ENCODE results near the gene TUBA1A.
"Not testable (repeated sequence)": the region's sequence is repeated elsewhere in the genome, so short reads cannot be mapped to it uniquely, and the experiment has no call there.

Gene TUBA1A

DNA sequence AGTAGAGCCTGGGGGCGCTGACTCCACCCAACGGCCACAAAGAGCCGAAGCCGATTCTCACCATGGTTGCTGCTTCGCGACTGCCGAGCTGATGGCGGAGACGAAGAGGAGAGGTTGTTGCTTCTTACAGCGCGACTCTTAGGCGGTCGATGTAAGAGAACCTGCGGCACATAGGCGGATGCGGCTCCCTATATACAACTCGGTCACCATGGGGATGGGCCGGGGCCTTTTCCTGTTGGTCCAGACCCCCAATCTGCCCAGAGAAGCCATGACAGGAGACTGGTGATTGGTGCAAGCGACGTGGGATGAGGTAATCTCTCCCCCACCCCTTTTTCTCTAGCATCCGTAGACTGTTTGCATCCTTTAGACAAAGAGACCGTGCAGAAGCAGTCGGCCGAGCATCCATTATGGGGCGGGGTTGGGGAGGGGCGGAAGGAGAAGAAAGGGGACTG, at the start of gene TUBA1A:
Gene TUBA1A, minus strand, starts transcription at position 165 of the 452 bp plus-strand sequence. Its CDS starts 101 bp downstream, at position 64.
- DNase-seq (ENCODE audit: low read depth in 2 of 2) = peak; percentile 81 to 90

DNA sequence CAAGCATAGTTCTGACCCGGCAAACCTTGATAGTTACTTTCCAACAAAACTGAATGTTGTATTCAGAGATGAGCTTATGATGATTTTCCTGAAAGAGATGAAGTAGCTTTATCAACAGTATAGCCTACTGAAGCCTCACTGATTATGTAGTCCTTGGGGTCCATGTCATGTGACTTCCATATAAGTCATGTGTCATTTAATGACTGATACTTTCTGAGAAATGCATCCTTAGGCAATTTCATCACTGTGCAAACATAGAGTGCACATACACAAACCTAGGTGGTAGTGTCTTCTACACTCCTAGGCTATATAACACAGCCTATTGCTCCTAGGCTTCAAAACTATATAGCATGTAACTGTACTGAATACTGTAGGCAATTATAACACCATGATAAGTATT, 47.5 kb upstream of the TUBA1A start:
- DNase-seq (ENCODE audit: low read depth in 2 of 2) = no peak

DNA sequence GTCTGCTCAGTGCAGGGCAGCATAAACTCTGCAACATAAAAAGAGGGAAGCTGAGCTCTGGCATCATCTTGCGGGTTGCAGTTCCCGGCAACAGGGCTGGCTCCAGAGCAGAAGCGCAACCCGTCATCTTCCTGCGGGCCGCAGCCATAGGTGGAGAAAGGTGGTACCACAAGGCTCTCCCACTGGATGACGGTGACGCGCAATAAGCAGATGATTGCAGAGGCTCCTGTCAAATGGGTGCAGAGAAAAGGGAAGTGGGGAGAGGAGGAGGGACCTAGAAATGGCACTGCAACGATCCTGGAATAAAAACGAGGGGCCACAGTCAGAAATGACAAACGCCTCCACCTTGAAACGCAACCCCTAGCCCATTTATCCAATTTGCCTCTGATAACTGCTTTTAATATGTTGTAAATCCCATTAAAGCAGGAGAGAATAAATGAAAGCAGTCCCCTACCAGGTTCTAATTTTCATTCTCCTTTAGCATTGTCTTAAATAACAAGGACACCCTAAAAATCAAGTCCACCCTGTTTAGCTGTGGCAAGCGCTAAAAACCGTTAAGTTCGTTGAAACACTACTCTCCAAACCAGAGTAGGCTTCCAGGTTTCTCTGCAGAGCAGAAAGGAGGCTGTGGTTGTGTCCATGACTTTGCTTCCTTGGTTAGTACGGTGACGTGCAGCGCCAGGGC, 45.1 kb upstream of the TUBA1A start:
- DNase-seq (ENCODE audit: low read depth in 2 of 2) = no peak

DNA sequence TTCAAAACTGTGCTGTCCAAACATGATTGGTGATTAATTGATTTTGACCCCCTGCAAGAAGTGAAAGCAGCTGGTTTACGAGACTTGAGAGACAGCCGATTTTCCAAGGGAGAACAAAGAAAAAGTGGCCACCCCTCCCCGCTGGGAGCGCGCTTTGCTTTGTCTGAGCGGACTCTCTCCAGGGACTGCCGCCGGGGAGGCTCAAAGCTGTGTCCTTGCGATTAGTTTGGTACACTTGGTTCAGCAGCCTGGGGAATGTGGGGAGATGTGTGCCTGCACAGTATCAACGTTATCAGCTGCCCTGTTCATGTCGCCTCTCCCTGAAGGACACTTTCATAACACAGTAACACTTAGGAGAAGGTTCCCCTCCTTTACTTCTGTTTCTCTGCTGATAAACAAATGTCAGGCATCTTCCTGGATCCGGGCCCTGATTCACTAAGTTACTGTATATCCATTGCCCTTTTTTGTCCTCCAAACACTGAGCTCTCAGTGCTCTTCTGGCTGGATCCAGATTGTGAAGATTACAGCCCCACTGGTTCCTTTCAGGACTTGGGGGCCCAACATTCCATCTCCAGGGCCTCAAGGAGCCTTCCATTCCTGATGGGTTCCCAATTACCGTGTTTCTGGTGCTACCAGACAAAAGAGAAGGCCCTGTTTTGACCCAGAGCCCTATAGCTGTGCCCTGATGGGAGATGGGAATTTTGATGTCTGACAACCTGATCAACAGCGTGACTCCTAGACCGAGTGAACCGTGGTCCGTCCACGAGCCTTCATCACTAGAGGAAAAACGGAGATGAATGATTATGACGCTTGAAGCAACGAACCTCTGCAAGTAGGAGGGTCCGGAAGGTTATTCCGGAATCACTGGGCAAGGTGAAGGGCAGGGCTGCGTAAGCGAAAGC, 44.3 kb upstream of the TUBA1A start:
- DNase-seq (ENCODE audit: low read depth in 2 of 2) = no peak

DNA sequence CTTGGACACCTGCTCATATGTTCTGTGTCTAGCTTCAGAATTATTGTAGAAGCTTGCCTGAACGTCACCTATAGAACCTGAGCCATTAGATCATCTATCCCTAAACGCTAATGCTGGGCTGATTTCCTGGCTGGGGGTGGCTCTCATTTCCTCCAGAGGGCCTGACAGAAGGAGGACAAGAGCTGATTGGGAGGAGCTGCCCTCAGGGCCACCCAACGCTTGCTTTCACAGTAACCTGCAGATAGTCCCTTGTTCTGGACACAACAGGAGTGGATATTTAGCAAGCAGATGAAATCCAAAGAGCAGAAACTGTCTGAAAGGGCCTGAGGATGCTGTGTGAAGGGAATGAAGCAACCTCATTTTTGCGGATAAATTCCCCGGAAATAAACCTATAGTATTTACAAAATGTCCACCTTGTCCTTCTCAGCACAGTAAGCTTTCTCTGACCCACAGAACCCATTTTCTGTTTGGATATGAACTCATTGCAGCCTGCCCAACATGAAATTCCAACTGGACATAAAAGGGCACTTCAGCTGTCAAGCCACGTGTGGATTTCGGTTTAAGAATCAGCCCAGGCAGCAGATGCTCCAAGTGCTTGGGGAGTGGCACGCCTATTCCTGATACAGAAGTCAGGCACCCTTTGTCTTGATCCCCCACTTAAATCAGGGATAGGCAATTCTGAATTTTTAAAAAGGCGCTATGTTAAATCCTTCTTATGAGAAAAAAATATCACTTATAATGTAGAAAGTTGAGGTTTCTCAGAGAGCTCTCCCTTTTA, 43.2 kb upstream of the TUBA1A start:
- DNase-seq (ENCODE audit: low read depth in 2 of 2) = no peak

DNA sequence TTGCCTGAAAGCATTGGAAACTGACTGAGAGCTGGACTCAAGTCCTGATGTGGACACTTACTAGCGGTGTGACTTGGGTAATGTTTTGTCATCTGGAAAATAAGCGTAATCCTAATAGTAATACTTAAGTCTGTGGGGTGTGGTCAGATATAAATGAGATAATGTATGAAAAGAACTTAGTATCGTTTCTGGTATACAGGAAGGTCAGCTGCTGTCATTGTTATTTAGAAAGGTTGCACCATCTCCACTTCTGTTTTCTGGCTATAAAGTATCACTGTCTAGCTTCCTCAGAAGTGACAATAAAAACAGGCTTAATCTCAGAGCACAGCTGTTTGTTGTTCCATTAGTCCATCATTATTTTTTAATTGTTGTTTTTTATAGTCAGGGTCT, 41.9 kb upstream of the TUBA1A start:
- no peak for DNase-seq (ENCODE audit: low read depth in 2 of 2)

DNA sequence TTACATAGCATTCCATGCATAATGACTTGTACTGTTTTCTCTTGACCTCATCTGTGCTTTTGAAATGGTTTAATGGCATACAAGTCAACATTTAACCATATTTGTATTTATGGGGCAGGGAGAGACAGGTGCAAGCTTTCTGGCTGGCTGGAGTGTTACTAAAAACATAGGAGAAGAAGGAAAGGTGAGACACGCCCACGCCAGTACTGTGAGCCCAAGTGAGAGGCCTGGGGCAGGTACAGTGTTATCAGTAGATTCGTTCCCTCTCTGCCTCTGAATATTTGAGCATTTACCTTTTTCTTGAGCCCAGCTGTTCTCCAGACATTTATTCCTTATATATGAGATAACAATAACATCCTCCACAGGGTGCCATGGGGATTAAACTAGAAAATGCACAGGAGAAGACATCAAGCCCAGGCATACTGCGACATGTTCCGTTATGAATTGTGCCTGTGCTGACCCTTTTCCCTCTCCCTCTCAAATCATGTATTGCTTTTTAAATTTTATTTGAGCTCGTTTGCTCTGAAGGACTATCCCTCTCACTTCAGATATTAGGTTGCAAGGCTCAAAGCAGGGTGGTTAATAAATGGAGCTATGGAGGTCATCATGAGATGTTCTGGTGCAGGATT, 41.4 kb upstream of the TUBA1A start:
- DNase-seq (ENCODE audit: low read depth in 2 of 2) = no peak

DNA sequence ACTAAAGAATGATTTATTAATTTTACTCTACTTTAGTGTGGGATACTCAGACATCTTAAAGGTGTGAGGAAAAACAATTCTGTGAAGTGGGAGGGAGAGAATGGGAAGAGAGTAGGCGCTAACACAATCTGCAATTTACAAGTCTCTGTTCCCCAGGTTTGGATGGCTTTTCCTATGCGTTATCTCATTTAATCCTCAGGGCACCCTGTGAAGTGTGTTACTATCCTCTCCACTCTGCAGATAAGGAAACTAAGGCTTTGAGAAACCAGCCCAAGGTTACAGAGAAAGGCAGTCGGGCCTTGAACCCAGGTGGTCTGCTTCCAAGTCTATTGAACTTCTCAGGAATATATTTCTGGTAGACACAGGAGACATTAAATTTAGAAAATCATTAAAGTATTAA, 39.8 kb upstream of the TUBA1A start:
- DNase-seq (ENCODE audit: low read depth in 2 of 2) = no peak

DNA sequence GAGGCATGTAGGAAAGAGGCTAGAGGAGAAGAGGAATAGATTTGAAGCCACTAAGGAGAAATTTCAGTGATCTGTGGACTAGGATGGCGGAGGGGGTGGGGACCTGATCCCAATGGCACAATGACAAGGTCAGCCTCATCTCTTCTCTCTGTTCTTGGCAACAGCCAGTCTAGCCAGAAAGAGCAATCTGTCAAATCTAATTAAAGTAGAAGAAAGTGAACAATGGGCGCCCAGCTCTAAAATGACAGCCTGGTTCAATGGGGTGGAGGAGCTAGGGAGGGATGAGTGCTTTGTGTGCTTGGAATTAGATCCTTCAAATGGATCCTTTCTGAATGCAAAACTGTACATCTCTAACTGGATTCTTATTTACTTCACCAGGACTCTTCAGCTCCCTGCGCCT, 38.8 kb upstream of the TUBA1A start:
- no peak for DNase-seq (ENCODE audit: low read depth in 2 of 2)

DNA sequence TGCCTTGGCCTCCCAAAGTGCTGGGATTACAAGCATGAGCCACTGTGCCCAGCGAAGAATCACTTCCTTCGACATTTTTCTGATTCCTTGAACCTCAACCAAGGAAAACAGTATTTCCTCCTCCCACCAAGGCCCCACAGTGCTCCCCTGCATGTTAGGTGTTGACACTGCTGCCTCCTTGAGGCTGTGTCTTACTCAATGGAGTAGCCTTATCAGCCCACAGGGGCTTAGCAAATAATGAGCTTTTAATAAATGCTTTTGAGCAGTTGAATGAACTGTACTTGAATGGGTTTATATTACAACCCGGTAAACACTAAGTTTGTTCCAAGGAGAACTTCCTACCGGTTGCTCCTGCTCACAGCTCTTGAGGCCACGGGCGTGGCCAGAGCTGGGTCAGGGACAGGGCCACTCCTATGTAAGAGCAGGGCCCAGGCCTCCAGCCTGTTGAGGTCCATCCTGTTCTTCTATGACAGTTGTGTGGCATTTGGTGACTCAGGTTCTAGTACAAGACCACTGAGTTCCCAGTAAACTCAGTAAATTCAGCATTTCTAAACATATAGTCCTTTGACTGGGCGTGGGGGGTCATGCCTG, 36.8 kb upstream of the TUBA1A start:
- DNase-seq (ENCODE audit: low read depth in 2 of 2) = no peak

DNA sequence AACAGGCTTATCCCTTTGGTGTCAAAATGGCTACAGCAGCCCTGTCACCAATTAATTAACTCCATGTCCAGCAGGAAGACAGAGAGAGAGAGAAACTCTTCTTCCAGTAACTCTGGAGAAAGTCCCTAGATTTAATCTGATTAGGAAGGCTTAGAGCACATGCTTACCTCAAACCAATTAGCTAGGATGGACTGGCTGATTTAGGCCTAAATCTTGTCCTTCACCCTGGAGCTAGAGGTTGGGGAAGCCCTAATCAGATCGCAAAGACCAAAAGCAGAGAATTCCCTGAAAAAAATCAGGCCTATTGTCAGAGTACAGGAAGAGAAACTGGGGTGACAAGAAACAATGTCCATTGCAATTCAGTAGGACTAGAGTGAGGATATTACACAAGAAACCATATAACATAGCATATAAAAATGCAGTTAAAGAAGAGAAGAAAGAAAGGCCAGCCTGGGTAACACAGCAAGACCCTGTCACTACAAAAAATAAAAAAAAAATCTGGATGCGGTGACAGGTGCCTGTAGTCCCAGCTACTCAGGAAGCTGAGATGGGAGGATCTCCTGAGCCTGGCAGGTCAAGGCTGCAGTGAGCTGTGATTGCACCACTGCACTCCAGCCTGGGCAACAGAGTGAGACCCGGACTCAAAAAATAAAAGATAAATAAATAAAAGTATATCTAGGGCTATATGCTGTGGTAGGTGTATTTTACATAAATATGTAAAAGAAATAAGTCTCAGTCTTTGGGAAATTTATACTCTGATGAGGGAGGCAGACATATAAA, 34.9 kb upstream of the TUBA1A start:
- no peak for DNase-seq (ENCODE audit: low read depth in 2 of 2)

DNA sequence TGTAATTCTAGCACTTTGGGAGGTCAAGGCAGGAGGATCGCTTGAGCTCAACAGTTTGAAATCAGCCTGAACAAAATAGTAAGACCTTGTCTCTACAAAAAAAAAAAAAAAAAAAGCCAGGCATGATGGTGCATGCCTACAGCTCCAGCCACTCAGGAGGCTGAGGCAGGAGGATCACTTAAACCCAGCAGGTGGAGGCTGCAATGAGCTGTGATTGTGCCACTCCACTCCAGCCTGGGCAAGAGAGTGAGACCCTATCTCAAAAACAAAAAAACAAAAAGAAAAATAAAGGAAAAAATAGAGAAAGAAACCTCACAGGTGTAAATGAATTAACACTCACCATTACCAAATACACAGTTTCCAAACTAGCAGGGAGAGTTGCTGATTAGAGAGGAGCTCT, 34.2 kb upstream of the TUBA1A start:
- DNase-seq (ENCODE audit: low read depth in 2 of 2) = no peak

DNA sequence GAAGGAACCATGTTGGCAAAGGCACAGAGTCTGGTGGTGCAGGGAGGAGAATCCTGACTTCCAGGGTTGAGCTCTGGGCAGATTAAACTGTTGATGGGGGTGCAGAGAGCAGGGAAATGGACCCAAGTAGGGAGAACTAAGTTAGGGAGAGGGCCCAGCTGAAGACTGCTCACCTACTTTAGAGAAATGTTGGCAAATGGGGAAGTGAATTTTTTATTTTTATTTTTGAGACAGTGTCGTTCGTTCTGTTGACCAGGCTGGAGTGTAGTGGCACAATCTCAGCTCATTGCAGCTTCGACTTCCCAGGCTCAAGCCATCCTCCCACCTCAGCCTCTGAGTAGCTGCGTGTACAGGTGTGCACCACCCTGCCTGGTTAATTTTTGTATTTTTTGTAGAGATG, 32.1 kb upstream of the TUBA1A start:
- no peak for DNase-seq (ENCODE audit: low read depth in 2 of 2)

DNA sequence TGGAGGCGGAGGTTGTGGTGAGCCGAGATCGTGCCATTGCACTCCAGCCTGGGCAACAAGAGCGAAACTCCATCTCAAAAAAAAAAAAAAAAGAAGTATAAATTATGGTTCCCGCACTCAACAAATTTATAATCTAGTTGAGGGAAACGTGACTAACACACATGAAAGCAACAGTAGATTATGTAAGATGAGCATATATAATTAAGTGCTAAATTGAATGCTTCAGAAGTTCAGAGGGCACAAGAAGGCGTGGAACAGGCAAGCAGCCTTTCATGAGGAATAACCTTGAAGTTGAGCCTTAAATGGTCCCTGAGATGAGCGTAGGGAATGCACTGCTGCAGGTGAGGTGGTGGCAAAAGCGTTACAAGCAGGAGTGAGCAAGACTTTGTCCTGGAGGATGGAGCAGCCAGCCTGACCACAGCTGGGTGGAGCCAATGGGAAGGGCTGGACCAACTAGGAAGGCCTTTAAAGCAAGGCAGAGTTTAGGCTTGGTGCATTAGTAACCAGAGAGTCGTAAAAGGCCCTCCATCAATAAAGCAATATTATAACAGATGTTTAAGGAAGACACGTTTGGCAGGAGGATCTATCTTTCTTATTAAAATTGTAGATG, 30.6 kb upstream of the TUBA1A start:
- DNase-seq (ENCODE audit: low read depth in 2 of 2) = no peak

DNA sequence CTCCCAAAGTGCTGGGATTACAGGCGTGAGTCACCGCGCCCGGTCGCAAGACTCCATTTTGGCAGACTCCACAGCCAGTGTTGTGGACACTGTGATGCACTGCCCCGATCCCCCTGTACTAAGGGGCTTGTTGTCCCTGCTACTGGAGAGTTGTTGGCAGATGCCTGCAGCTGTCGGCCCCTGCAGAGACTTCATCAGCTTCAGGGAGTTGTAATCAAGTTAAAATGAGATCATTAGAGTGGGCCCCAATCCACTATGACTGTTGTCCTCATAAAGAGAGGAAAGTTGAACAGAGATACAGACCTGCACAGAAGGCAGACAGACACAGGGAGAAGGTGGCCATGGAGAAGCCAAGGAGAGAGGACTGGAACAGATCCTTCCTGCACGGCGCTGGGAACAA, 23.7 kb upstream of the TUBA1A start:
- DNase-seq (ENCODE audit: low read depth in 2 of 2) = no peak

DNA sequence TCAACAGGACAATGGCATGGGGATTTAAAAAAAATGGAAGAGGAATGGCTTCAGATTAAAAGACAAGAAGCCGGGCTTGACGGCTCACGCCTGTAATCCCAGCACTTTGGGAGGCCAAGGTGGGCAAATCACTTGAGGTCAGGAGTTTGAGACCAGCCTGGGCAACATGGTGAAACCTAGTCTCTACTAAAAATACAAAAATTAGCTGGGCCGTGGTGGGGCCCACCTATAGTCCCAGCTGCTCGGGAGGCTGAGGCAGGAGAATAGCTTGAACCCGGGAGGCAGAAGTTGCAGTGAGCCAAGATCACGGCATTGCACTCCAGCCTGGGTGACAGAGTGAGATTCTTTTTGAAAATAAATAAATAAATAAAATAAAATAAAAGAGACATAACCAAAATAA, 21.8 kb upstream of the TUBA1A start:
- DNase-seq (ENCODE audit: low read depth in 2 of 2) = not testable (repeated sequence)

DNA sequence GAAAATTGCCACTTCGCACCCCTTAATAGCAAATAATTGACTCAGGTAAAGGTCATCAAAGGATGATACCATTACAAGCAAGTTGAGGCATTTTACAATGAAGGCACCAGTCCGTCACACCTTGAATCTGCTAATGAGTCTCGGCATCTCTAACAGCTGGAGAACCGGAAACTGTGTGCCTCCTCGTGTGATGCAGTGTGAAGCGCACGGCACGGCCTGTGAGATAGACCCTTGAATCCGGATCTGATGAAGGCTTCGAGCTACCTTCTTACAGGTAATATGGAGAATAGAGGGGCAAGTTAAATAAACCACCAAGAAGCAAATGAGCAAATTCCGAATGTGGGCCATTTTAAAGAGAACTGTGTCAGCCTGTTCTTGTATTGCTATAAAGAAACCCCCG, 19.8 kb upstream of the TUBA1A start:
- no peak for DNase-seq (ENCODE audit: low read depth in 2 of 2)

DNA sequence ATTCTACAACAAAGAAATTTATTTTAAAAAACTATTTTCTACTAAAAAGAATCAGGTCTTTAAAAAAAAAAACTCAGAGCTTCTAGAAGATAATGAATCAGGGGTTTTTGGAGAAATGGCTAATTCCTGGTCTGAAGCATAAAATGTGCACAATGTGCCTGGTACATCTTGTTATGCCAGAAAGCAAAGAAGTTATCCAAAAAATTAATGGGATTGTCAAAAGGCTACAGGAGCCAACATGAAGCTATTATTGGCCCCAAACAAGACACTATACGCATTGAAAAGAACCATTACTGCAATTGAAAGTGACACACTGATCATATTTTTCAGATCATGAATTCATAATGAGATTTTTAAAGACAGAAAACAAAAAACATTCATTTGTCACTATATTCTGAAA, 19.3 kb upstream of the TUBA1A start:
- DNase-seq (ENCODE audit: low read depth in 2 of 2) = no peak

DNA sequence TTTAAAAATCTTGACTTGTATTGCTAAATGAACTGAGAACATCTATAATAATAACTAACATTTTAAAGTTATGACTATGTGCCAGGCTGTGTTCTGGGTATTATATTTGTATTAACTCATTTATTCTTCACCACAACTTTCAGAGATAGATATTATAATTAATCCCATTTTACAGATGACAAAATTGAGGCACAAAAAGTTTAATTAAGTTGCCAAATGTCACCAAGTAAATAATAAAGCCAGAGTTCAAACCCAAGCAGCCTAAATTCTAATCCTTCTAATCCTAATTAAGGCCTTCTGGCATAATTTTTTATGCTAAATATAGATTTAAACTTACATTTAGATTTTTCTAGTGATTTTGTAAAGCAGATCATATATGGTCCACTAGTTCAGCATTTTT, 17.5 kb upstream of the TUBA1A start:
- no peak for DNase-seq (ENCODE audit: low read depth in 2 of 2)

DNA sequence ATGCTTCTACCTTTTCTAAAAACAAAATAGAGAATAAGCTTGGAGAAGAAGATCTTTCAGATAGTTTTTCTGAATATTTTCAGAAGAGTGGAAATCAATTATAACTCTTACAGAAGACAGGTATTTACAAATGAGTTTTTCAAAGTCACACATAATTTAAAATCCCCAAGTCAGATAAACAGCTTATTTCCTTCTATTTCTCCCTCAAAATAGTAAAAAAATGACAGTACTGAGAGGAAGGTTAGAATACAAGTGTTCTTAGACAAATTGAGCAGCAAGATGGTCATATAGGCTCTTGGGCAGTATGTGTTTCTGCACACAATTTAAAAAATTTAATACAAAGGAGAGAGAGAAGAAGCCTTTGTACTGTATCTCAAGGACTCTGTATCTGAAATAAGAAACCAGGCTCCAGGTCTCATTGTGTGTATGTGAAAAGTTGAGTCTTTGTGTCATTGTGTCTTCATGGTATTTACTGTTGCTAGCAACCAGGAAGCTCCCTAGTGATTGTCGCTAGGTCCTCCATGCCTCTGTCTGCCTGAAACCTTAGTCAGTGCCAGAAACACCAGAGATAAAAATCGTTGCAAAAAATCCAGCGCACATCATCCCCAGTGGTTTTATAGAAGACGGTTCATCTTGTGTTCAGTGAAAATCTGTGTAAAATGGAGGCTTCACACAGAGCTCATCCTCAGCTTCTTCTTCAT, 12.9 kb upstream of the TUBA1A start:
- no peak for DNase-seq (ENCODE audit: low read depth in 2 of 2)

All from stimulated activated CD4-positive, alpha-beta T cell treated with anti-CD3 and anti-CD28 coated beads, Interleukin-4, amount 100 ng/mL, for 48 hours (primary cell).